Gastrocnemius medialis (tissue), 4 donors: ENCODE data around the gene PILRB.

ENCODE experiments used
- CTCF ChIP-seq, 5 experiments: fragments of 450-650 bp in 3 of 5; fragments of 200-600 bp in 2 of 5; sonication (generic) in 2 of 5; IDR thresholded peaks in 4 of 5; conservative IDR thresholded peaks in 1 of 5; 1 replicate in 4 of 5; 2 replicates in 1 of 5; pipeline ENCODE4 v1.5.1; 2016 to 2019; ENCODE audit warnings: antibody characterized with exemption in 5 of 5, mild to moderate bottlenecking in 3 of 5, moderate library complexity in 3 of 5
- POLR2A ChIP-seq, 2 donors: fragments of 450-650 bp; IDR thresholded peaks; one replicate each; pipeline ENCODE4 v1.6.1; 2017; ENCODE audit warnings: antibody characterized with exemption in 2 of 2, mild to moderate bottlenecking in 2 of 2, moderate library complexity in 2 of 2

DNA sequence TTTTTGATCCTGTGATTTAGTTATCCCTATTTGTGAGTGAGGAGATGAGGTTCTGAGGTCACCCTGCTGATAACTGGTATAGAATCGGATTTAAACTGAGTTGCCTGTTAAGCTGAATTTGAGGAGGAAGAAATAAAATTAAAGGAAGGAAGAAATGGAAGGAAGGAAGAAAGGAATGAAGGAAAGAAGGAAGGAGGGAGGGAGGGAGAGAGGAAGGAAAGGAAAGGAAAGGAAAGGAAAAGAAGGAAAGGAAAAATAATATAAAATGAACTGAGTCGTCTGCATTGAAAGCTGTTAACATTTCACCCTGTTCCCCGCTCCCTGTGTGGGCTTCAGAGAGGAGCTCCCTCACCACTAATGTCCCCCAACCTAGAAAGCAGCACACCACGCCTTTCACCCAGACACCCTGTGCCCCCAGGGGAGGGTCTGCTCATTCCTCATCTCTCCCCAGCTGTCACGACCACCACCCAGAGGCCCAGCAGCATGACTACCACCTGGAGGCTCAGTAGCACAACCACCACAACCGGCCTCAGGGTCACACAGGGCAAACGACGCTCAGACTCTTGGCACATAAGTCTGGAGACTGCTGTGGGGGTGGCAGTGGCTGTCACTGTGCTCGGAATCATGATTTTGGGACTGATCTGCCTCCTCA is 31.6 kb downstream of the PILRB start:
- no peak for TF ChIP-seq CTCF (IDR thresholded peaks at IDR 0.05 in 4 of 5, conservative IDR thresholded peaks at IDR 0.05 in 1 of 5)
- no peak for TF ChIP-seq POLR2A (IDR thresholded peaks at IDR 0.05)
